ENCODE data around the gene SMIM10L2A.

SMIM10L2A gene

DNA sequence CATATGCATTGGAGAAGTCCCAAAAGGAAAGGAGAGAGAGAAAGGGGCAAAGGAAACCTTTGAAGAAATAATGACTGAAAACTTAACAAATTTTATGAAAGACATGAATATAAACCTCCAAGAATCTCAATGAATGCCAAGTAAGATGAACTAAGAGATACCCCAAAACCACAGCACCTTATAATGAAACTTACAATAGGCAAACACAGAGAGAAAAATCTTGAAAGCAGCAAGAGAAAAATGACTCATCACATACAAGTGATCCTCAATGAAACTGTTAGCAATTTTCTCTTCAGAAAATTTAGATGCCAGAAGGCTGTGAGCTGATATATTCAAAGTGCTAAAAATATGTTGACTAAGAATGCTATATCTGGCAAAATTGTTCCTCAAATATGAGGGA, 10.1 kb downstream of the SMIM10L2A start:
- H3K27me3 ChIP-seq (ENCODE audit: low read depth) = no peaks in the 10 kb centered on the region
- H3K4me3 ChIP-seq = no peak overlapping the region
- no peaks in the 10 kb centered on the region for H3K9me3 ChIP-seq
- in situ Hi-C loops (cut with MboI; ENCODE audit: low sequenced_read_pairs) = no loop called here
- H3K4me1 ChIP-seq = no peaks in the 10 kb centered on the region
- H3K36me3 ChIP-seq (replicated peaks) = no peaks in the 10 kb centered on the region
- no peak for DNase-seq (ENCODE audit: low spot score in 2 of 2)

- H3K36me3 ChIP-seq (replicated peaks) = no peaks in the 10 kb centered on the region
- H3K4me1 ChIP-seq = no peaks in the 10 kb centered on the region
- no peak overlapping the region for H3K4me3 ChIP-seq
- H3K9me3 ChIP-seq = no peaks in the 10 kb centered on the region
- no peaks in the 10 kb centered on the region for H3K27me3 ChIP-seq (ENCODE audit: low read depth)
- in situ Hi-C loops (cut with MboI; ENCODE audit: low sequenced_read_pairs) = no loop called here
- DNase-seq (ENCODE audit: low spot score in 2 of 2) = no peak
Observed at GRCh38 chrX:135432453-135432852, 10.7 kb downstream of the SMIM10L2A start.

DNA sequence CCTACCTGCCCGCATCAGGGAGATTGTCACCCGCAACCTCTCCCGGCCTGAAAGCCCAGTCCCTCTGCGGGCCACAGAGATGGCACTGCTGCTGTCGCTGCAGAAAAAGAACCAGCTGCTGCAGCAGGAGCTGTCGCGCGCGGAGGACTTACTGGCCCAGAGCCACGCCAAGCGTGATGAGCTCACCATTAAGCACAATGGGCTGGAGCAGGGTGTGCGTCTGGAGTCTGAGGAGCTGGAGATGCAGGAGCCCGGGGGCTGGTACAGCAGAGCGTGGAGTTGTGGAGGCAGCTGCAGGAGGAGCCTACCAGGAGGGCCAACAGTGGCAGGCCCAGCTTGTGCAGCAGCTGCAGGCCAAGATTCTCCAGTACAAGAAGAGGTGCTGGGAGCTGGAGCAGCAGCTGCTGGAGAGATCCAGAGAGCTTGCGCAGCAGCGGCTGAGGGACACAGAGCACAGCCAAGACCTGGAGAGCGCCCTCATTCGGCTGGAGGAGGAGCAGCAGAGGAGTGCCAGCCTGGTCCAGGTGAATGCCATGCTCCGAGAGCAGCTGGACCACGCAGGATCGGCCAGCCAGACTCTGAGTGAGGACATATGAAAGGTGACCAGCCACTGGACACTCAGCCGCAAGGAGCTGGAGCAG, 11.3 kb downstream of the SMIM10L2A start:
- Histone ChIP-seq H3K9me3 (no peaks in the 10 kb centered on the region), H3K4me1 (no peaks in the 10 kb centered on the region), H3K27me3 (ENCODE audit: low read depth) (no peaks in the 10 kb centered on the region), H3K36me3 (replicated peaks) (no peaks in the 10 kb centered on the region), H3K4me3 (no peak overlapping the region)
- no peak for DNase-seq (ENCODE audit: low spot score in 2 of 2)
- in situ Hi-C loops (cut with MboI; ENCODE audit: low sequenced_read_pairs) = no loop called here

GRCh38 chrX:135433531-135434257, 11.9 kb downstream of the SMIM10L2A start:
- Histone ChIP-seq H3K36me3 (replicated peaks) (no peaks in the 10 kb centered on the region), H3K4me1 (no peaks in the 10 kb centered on the region), H3K4me3 (no peak overlapping the region), H3K27me3 (ENCODE audit: low read depth) (no peaks in the 10 kb centered on the region), H3K9me3 (no peaks in the 10 kb centered on the region)
- no peak for DNase-seq (ENCODE audit: low spot score in 2 of 2)
- in situ Hi-C loops (cut with MboI; ENCODE audit: low sequenced_read_pairs) = no loop called here

DNA sequence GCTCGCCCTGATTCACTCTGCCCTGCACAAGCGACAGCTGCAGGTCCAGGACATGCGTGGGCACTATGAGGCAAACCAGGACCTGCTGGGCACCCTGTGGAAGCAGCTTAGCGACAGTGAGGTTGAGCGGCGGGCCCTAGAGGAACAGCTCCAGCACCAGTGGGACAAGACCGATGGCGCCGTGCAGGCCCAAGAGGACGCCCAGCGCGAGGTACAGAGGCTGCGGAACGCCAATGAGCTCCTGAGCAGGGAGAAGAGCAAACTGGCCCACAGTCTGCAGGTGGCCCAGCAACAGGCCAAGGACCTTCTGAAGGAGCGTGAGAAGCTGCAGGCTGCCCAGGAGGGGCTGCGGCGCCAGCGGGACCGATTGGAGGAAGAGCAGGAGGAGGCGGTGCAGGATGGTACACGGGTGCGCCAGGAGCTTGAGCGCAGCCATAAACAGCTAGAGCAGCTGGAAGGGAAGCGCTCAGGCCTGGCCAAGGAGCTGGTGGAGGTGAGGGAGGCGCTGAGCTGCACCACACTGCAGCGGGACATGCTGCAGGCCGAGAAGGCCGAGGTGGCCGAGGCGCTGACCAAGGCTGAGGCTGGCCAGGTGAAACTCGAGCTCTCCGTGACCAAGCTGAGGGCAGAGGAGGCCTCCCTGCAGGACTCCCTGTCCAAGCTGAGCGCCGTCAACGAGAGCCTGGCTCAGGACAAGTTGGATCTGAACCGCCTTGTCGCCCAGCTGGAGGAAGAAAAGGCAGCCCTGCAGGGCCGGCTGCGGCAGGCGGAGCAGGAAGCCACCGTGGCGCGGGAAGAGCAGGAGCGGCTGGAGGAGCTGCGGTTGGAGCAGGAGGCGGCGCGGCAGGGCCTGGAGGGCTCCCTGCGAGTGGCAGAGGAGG, 12.8 kb downstream of the SMIM10L2A start:
- no peaks in the 10 kb centered on the region for H3K4me1 ChIP-seq
- no peak for DNase-seq (ENCODE audit: low spot score in 2 of 2)
- no peaks in the 10 kb centered on the region for H3K36me3 ChIP-seq (replicated peaks)
- in situ Hi-C loops (cut with MboI; ENCODE audit: low sequenced_read_pairs) = no loop called here
- H3K27me3 ChIP-seq (ENCODE audit: low read depth) = no peaks in the 10 kb centered on the region
- H3K4me3 ChIP-seq = no peak overlapping the region
- no peaks in the 10 kb centered on the region for H3K9me3 ChIP-seq

- Histone ChIP-seq H3K9me3 (no peaks in the 10 kb centered on the region), H3K4me3 (no peak overlapping the region), H3K36me3 (replicated peaks) (no peaks in the 10 kb centered on the region), H3K4me1 (no peaks in the 10 kb centered on the region), H3K27me3 (ENCODE audit: low read depth) (no peaks in the 10 kb centered on the region)
- no peak for DNase-seq (ENCODE audit: low spot score in 2 of 2)
- in situ Hi-C loops (cut with MboI; ENCODE audit: low sequenced_read_pairs) = no loop called here
Observed at GRCh38 chrX:135435139-135435922, 13.6 kb downstream of the SMIM10L2A start.

GRCh38 chrX:135435933-135436332, 14.2 kb downstream of the SMIM10L2A start:
- H3K9me3 ChIP-seq = no peaks in the 10 kb centered on the region
- no peaks in the 10 kb centered on the region for H3K27me3 ChIP-seq (ENCODE audit: low read depth)
- no peaks in the 10 kb centered on the region for H3K4me1 ChIP-seq
- no peak overlapping the region for H3K4me3 ChIP-seq
- no peaks in the 10 kb centered on the region for H3K36me3 ChIP-seq (replicated peaks)
- in situ Hi-C loops (cut with MboI; ENCODE audit: low sequenced_read_pairs) = no loop called here
- DNase-seq (ENCODE audit: low spot score in 2 of 2) = no peak

- no peaks in the 10 kb centered on the region for H3K4me1 ChIP-seq
- H3K9me3 ChIP-seq = no peaks in the 10 kb centered on the region
- no peaks in the 10 kb centered on the region for H3K27me3 ChIP-seq (ENCODE audit: low read depth)
- H3K36me3 ChIP-seq (replicated peaks) = no peaks in the 10 kb centered on the region
- in situ Hi-C loops (cut with MboI; ENCODE audit: low sequenced_read_pairs) = no loop called here
- no peak overlapping the region for H3K4me3 ChIP-seq
- DNase-seq (ENCODE audit: low spot score in 2 of 2) = no peak
Observed at GRCh38 chrX:135436456-135436855, 14.7 kb downstream of the SMIM10L2A start.

- Histone ChIP-seq H3K9me3 (no peaks in the 10 kb centered on the region), H3K4me3 (no peak overlapping the region), H3K4me1 (no peaks in the 10 kb centered on the region), H3K36me3 (replicated peaks) (no peaks in the 10 kb centered on the region), H3K27me3 (ENCODE audit: low read depth) (no peaks in the 10 kb centered on the region)
- in situ Hi-C loops (cut with MboI; ENCODE audit: low sequenced_read_pairs) = no loop called here
- DNase-seq (ENCODE audit: low spot score in 2 of 2) = no peak
Observed at GRCh38 chrX:135436966-135437866, 15.5 kb downstream of the SMIM10L2A start.

DNA sequence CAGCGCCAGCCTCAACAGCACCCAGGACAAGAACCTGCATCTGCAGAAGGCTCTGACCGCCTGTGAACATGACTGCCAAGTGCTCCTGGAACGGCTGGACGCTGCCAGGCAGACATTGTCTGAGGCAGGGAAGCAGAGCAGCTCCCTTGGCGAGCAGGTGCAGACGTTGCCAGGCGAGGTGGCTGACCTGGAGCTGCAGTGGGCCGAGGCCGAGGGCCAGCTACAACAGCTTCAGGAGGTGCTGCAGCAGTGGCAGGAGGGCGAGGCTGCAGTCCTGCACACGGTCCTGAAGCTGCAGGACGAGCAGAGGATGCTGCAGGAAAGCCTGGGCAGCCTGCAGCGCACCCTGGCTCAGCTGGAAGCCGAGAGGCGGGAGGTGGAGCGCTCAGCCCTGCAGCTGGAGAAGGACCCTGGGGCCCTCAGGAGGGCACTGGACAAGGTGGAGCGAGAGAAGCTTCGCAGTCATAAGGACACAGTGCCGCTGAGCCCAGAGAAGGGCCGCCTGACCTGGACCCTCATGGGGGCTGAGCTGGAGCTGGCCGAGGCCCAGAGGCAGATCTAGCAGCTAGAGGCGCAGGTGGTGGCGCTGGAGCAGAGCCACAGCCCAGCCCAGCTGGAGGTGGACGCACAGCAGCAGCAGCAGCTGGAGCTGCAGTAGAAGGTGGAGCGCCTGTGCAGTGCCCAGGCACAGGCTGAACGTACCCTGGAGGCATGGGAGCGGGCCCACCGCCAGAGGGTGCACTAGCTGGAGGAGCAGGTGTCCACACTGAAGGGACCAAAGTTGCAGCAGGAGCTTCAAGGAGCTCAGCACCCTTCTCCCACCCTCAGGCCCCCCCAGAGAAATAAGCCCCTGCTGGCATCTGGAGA, 16.4 kb downstream of the SMIM10L2A start:
- DNase-seq (ENCODE audit: low spot score in 2 of 2) = peak; percentile 20 to 74

GRCh38 chrX:135438734-135439043, 16.9 kb downstream of the SMIM10L2A start:
- Histone ChIP-seq H3K4me1 (no peaks in the 10 kb centered on the region), H3K27me3 (ENCODE audit: low read depth) (no peaks in the 10 kb centered on the region), H3K36me3 (replicated peaks) (no peaks in the 10 kb centered on the region), H3K9me3 (no peaks in the 10 kb centered on the region), H3K4me3 (no peak overlapping the region)
- in situ Hi-C loops (cut with MboI; ENCODE audit: low sequenced_read_pairs) = no loop called here
- no peak for DNase-seq (ENCODE audit: low spot score in 2 of 2)

More for the DNA sequence above, 16.4 kb downstream of the SMIM10L2A start:
- in situ Hi-C loops (cut with MboI; ENCODE audit: low sequenced_read_pairs) = no loop called here
- Histone ChIP-seq H3K4me3 (no peak overlapping the region), H3K4me1 (no peaks in the 10 kb centered on the region), H3K27me3 (ENCODE audit: low read depth) (no peaks in the 10 kb centered on the region), H3K9me3 (no peaks in the 10 kb centered on the region), H3K36me3 (replicated peaks) (no peaks in the 10 kb centered on the region)

Measured in HAP-1 (cell line).